Measurements from ENCODE around the gene RNF151. TPM values are rescaled to one million over a fixed set of nuclear protein-coding genes. Genes with fewer than 3 reads are reported as not detected.
"Not testable (repeated sequence)": the region's sequence is repeated elsewhere in the genome, so short reads cannot be mapped to it uniquely, and the experiment has no call there.

Gene RNF151
- total RNA-seq, 4 donors from 2014 or later = not detected

- Histone ChIP-seq H3K9me3 (no peaks in the 10 kb centered on the region), H3K4me3 (no peak overlapping the region), H3K36me3 (no peaks in the 10 kb centered on the region), H3K27me3 (peaks cover 0 to 99% (median 46%) of the 10 kb centered on the region in 4 donors), H3K27ac (replicated peaks in 1 of 4) (no peak overlapping the region), H3K4me1 (peaks cover 0 to 27% (median 24%) of the 10 kb centered on the region in 4 donors)
- DNase-seq (ENCODE audit: extremely low spot score) = no peak
- 19% methylated on average over 11 of the region's 30 CpGs for WGBS
- intact Hi-C loops (cut with DNase I) = no loop called here
- TF ChIP-seq POLR2AphosphoS5 (IDR thresholded peaks at IDR 0.05) (no peak), POLR2A (IDR thresholded peaks at IDR 0.05; ENCODE audit: low read depth) (no peak), CTCF (IDR thresholded peaks at IDR 0.05) (no peak), EP300 (IDR thresholded peaks at IDR 0.05) (no peak)
Measured at GRCh38 chr16:1919327-1919998, 47.2 kb upstream of the RNF151 start.

GRCh38 chr16:1920122-1920521, 46.5 kb upstream of the RNF151 start:
- Histone ChIP-seq H3K27me3 (peaks cover 0 to 99% (median 46%) of the 10 kb centered on the region in 4 donors), H3K4me1 (peaks cover 0 to 27% (median 24%) of the 10 kb centered on the region in 4 donors)
- intact Hi-C loops (cut with DNase I); H3K36me3 ChIP-seq; DNase-seq (ENCODE audit: extremely low spot score); H3K27ac ChIP-seq (replicated peaks in 1 of 4); H3K4me3 ChIP-seq; H3K9me3 ChIP-seq: not testable (repeated sequence)
- WGBS = 66% methylated on average over 20 of the region's 21 CpGs

- Histone ChIP-seq H3K4me1 (peaks cover 0 to 27% (median 24%) of the 10 kb centered on the region in 4 donors), H3K27me3 (peaks cover 0 to 98% (median 46%) of the 10 kb centered on the region in 4 donors), H3K9me3 (no peaks in the 10 kb centered on the region), H3K4me3 (no peak overlapping the region), H3K27ac (replicated peaks in 1 of 4) (no peak overlapping the region), H3K36me3 (no peaks in the 10 kb centered on the region)
- intact Hi-C loops (cut with DNase I) = no loop called here
- DNase-seq (ENCODE audit: extremely low spot score) = no peak
- 16% methylated on average over 12 of the region's 15 CpGs for WGBS
- TF ChIP-seq POLR2AphosphoS5 (IDR thresholded peaks at IDR 0.05) = no peak
- no peak for TF ChIP-seq EP300 (IDR thresholded peaks at IDR 0.05)
- no peak for TF ChIP-seq CTCF (IDR thresholded peaks at IDR 0.05)
- no peak for TF ChIP-seq POLR2A (IDR thresholded peaks at IDR 0.05; ENCODE audit: low read depth)
Measured at GRCh38 chr16:1920727-1921171, 45.9 kb upstream of the RNF151 start.

DNA sequence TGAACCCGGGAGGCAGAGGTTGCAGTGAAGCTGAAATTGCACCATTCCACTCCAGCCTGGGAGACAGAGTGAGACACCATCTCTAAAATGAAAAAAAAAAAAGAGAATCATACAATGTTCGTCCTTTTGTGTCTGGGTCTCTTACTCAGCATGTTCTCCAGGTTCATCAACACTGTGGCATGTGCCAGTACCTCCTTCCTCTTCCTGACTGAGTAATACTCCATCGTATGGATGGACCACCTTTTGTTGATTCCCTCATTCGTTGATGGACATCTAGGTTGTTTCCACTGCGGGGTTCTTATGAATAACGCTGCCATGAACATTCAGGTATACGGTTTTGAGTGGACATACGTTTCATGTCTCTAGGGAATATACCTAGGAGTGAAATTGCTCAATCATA, 44.3 kb upstream of the RNF151 start:
- TF ChIP-seq POLR2A (IDR thresholded peaks at IDR 0.05; ENCODE audit: low read depth) (no peak), POLR2AphosphoS5 (IDR thresholded peaks at IDR 0.05) (no peak), EP300 (IDR thresholded peaks at IDR 0.05) (no peak), CTCF (IDR thresholded peaks at IDR 0.05) (no peak)
- Histone ChIP-seq H3K4me3 (no peak overlapping the region), H3K27ac (replicated peaks in 1 of 4) (no peak overlapping the region), H3K36me3 (no peaks in the 10 kb centered on the region), H3K4me1 (peaks cover 0 to 25% (median 23%) of the 10 kb centered on the region in 4 donors), H3K27me3 (peaks cover 0 to 82% (median 34%) of the 10 kb centered on the region in 4 donors), H3K9me3 (no peaks in the 10 kb centered on the region)
- WGBS = 76% methylated on average over 8 of the region's 8 CpGs
- intact Hi-C loops (cut with DNase I) = no loop called here
- no peak for DNase-seq (ENCODE audit: extremely low spot score)

DNA sequence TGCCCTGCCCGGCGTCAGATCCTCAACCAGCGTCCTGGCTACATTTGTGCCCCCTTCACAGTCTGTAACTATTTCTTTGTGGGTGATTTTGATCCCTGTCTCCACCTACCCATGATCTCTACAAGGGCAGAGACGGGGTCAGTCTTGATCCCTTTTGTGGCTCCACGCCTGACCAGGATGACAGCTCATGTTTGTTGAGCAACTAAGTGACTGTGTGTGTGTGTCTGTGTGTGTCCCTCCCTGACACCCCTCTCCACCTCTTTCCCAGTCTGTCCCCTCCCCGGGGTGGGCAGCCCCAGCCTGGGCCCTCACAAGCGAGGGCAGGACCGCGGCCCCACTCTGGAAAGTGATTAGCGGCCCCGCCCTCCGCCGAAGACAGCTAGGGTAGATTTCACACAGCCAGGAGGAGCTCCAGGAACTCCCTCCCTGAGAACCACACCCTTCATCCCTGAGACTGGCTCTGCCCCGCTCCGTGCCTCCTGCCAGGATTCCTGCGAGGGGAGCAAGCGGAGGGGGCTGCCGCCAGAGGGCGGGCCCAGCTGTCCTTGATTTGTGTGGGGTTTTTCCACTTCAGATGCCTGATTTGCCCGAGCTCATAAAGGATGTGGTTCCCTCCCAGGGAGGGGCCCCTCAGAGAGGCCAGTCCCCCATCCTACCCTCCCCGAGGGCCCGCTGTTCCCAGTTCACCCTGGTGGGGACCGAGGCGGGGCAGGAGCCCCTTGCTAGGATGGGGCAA, 43.2 kb upstream of the RNF151 start:
- H3K4me3 ChIP-seq = no peak overlapping the region
- H3K4me1 ChIP-seq = peaks cover 0 to 18% (median 15%) of the 10 kb centered on the region in 4 donors
- no peak for DNase-seq (ENCODE audit: extremely low spot score)
- H3K9me3 ChIP-seq = no peaks in the 10 kb centered on the region
- intact Hi-C loops (cut with DNase I) = no loop called here
- H3K27ac ChIP-seq (replicated peaks in 1 of 4) = no peak overlapping the region
- peaks cover 0 to 71% (median 28%) of the 10 kb centered on the region in 4 donors for H3K27me3 ChIP-seq
- WGBS = 18% methylated on average over 22 of the region's 24 CpGs
- no peaks in the 10 kb centered on the region for H3K36me3 ChIP-seq
- TF ChIP-seq POLR2A (IDR thresholded peaks at IDR 0.05; ENCODE audit: low read depth) (no peak), CTCF (IDR thresholded peaks at IDR 0.05) (peak in 1 of 3 experiments; percentile 17)
